Psoas muscle (tissue), 8 donors: ENCODE measurements around the gene LPAR1. TPM values are rescaled to one million over a fixed set of nuclear protein-coding genes. Genes with fewer than 3 reads are reported as not detected.
"Not testable (repeated sequence)": the region's sequence is repeated elsewhere in the genome, so short reads cannot be mapped to it uniquely, and the experiment has no call there.

Experiments
- ATAC-seq, 4 donors: fragments of 200-7000 bp; cut with Tn5 transposase; one replicate each; pipeline ENCODE4 v1.9.1; 2020; ENCODE audit warnings: moderate library complexity in 3 of 4, mild to moderate bottlenecking in 2 of 4
- DNase-seq, 2 donors: peaks; one replicate each; pipeline ENCODE4 v3.0.0-alpha.2; 2020
- H3K27ac ChIP-seq: fragments of 200-600 bp; one replicate; pipeline ENCODE4 v1.8.0; 2022
- H3K27me3 ChIP-seq, 3 donors: fragments of 200-600 bp in 1 of 3; one replicate each; pipeline versions ENCODE4 v1.6.1 to v1.8.0; 2013 to 2022; ENCODE audit warnings: low read length in 2 of 3, mild to moderate bottlenecking in 2 of 3, moderate library complexity in 1 of 3; ENCODE audit not compliant: insufficient read depth in 3 of 3
- H3K36me3 ChIP-seq, 2 donors: fragments of 200-600 bp in 1 of 2; one replicate each; pipeline versions ENCODE4 v1.6.1 to v1.8.0; 2013 to 2022; ENCODE audit warnings: low read depth in 1 of 2, mild to moderate bottlenecking in 1 of 2, moderate library complexity in 1 of 2; ENCODE audit not compliant: insufficient read depth in 1 of 2
- H3K4me1 ChIP-seq: fragments of 200-600 bp; one replicate; pipeline ENCODE4 v1.8.0; 2022
- H3K4me3 ChIP-seq: fragments of 200-600 bp; one replicate; pipeline ENCODE4 v1.8.0; 2022; ENCODE audit warnings: mild to moderate bottlenecking
- H3K9me3 ChIP-seq: fragments of 200-600 bp; one replicate; pipeline ENCODE4 v1.8.0; 2022
- CTCF ChIP-seq: fragments of 200-600 bp; IDR thresholded peaks from one replicate; pipeline ENCODE4 v1.8.0; 2022; ENCODE audit warnings: antibody characterized with exemption
- WGBS, 3 donors: extraction: QIAGEN DNeasy Blood & Tissue Kit; methylation state at CpG; one replicate each; pipeline versions ENCODE4 v1.1.6 to v1.1.7; 2013; 5-methylcytosine and 5-hydroxymethylcytosine counted together
- intact Hi-C, 2 donors: fragments of 100-400 bp; cut with DNase I; formaldehyde crosslinking; loops; one replicate each; pipeline versions ENCODE4 v1.11.0 to v1.14.2; 2022
- polyA plus RNA-seq, 3 donors: library from polyadenylated mRNA; stranded (reverse); fragments of 200-250 nt; gene quantifications; one replicate each; pipeline ENCODE4 v1.2.3, GENCODE V29; 2013
- total RNA-seq, 4 donors: library from RNA; stranded (reverse); fragmentation: NEBNext Ultra II Directional in 2 of 4; extraction: Animal tissue kit (Norgen Biotek cat#: 25700) in 2 of 4; gene quantifications; one replicate each; pipeline versions ENCODE4 v1.2.1 to v1.2.4, GENCODE V29; 2021 to 2023
- donor health status: healthy with polysubstance abuse.
- donor health status: DM: no; HTN: no; CAD: no; lungs with moderate emphysema.
- donor health status: Bipolar disorder and iron deficiency.
- donor health status: healthy.
- donor health status: DM: yes; HTN: yes; CAD: no.
- donor health status: DM: no; HTN: no; CAD: no.
- donor health status: DM: no; HTN: no; CAD: no.
- donor health status: DM: yes; HTN: yes; CAD: no.

The LPAR1 gene
- total and polyA plus RNA-seq, 7 donors = 2.5 to 7.7 (median 4.7) TPM

- intact Hi-C loops = no loop called here
- Histone ChIP-seq H3K27ac (no peak overlapping the region), H3K9me3 (no peaks in the 10 kb centered on the region), H3K4me1 (no peaks in the 10 kb centered on the region), H3K36me3 (no peaks in the 10 kb centered on the region), H3K4me3 (no peak overlapping the region), H3K27me3 (no peaks in the 10 kb centered on the region)
- 82 to 86% (median 84%) methylated on average over 14 of the region's 14 CpGs for WGBS, 3 donors
- DNase-seq (peak; percentile 19 to 61), ATAC-seq (no peak)
- no peak for TF ChIP-seq CTCF
Measured at GRCh38 chr9:110874963-110875674, 163.2 kb downstream of the LPAR1 start.

- 65 to 70% (median 67%) methylated on average over 6 of the region's 6 CpGs for WGBS, 3 donors
- no peaks in the 10 kb centered on the region for H3K4me1 ChIP-seq
- H3K36me3 ChIP-seq = no peaks in the 10 kb centered on the region
- no peak overlapping the region for H3K27ac ChIP-seq
- no peaks in the 10 kb centered on the region for H3K9me3 ChIP-seq
- intact Hi-C loops = no loop called here
- no peak for DNase-seq
- no peak for TF ChIP-seq CTCF
- H3K4me3 ChIP-seq = no peak overlapping the region
- H3K27me3 ChIP-seq = no peaks in the 10 kb centered on the region
- no peak for ATAC-seq
Measured at GRCh38 chr9:110872920-110873319, 165.3 kb downstream of the LPAR1 start.

GRCh38 chr9:110871736-110872135 lies 166.5 kb downstream of the LPAR1 start:
- no peak for TF ChIP-seq CTCF
- Histone ChIP-seq H3K4me1 (no peaks in the 10 kb centered on the region), H3K4me3 (no peak overlapping the region), H3K36me3 (no peaks in the 10 kb centered on the region), H3K9me3 (no peaks in the 10 kb centered on the region), H3K27ac (no peak overlapping the region), H3K27me3 (no peaks in the 10 kb centered on the region)
- no peak for DNase-seq
- 85 to 96% (median 94%) methylated on average over 1 of the region's 1 CpG for WGBS, 3 donors
- ATAC-seq = no peak
- intact Hi-C loops = no loop called here

GRCh38 chr9:110869931-110870330 lies 168.3 kb downstream of the LPAR1 start:
- Histone ChIP-seq H3K27ac (no peak overlapping the region), H3K9me3 (no peaks in the 10 kb centered on the region), H3K36me3 (no peaks in the 10 kb centered on the region), H3K4me3 (no peak overlapping the region), H3K27me3 (no peaks in the 10 kb centered on the region), H3K4me1 (no peaks in the 10 kb centered on the region)
- TF ChIP-seq CTCF = no peak
- ATAC-seq (no peak), DNase-seq (no peak)
- intact Hi-C loops = no loop called here
- WGBS, 3 donors = 79 to 93% (median 89%) methylated on average over 1 of the region's 1 CpG

- Histone ChIP-seq H3K9me3 (peaks cover 10% of the 10 kb centered on the region), H3K27me3 (no peaks in the 10 kb centered on the region), H3K27ac (no peak overlapping the region), H3K36me3 (no peaks in the 10 kb centered on the region), H3K4me3 (no peak overlapping the region), H3K4me1 (no peaks in the 10 kb centered on the region)
- TF ChIP-seq CTCF = no peak
- no peak for ATAC-seq
- no peak for DNase-seq
- intact Hi-C loops = no loop called here
- 43 to 100% (median 93%) methylated on average over 2 of the region's 2 CpGs for WGBS, 3 donors
Measured at GRCh38 chr9:110864011-110864410, 174.3 kb downstream of the LPAR1 start.

GRCh38 chr9:110861370-110862110 lies 176.7 kb downstream of the LPAR1 start:
- H3K27ac ChIP-seq, intact Hi-C loops, H3K4me3 ChIP-seq, DNase-seq, ATAC-seq, H3K4me1 ChIP-seq, H3K27me3 ChIP-seq, H3K36me3 ChIP-seq: not testable (repeated sequence)
- 91 to 94% (median 94%) methylated on average over 4 of the region's 4 CpGs for WGBS, 3 donors
- H3K9me3 ChIP-seq = peaks cover 10% of the 10 kb centered on the region
